ENCODE data around the gene SUMO2. TPM values are rescaled to one million over a fixed set of nuclear protein-coding genes. Genes with fewer than 3 reads are reported as not detected.

The SUMO2 gene
- total and polyA plus RNA-seq, 2 of the 13 experiments (the other 11 are each of a cell fraction or from before 2014, with no cell fraction given): 337 to 553 TPM

- ChIA-PET CTCF (ENCODE audit: low intra/inter-chr PET ratio, low total read pairs) (no interaction called here), POLR2A (interaction anchor here (1.6 kb wide), 1 partner anchor 22 kb away, joined by 6 read pairs; no protein-coding TSS in a partner anchor)
- Histone ChIP-seq H3K4me2 (ENCODE audit: low read depth, low read length) (no peak overlapping the region), H3K9me3 (ENCODE audit: low read length) (no peaks in the 10 kb centered on the region), H3K79me2 (ENCODE audit: insufficient read depth, low read length) (peaks cover 63% of the 10 kb centered on the region), H3K4me1 (ENCODE audit: insufficient read depth, low read length) (peaks cover 26% of the 10 kb centered on the region), H4K20me1 (ENCODE audit: insufficient read depth, low read length) (peaks cover 11% of the 10 kb centered on the region), H3K4me3 (replicated peaks in 1 of 3; ENCODE audit: insufficient read depth in 1 of 3, low read depth in 2 of 3, low read length in 3 of 3) (no peak overlapping the region), H3K36me3 (replicated peaks in 1 of 2; ENCODE audit: control insufficient read depth in 1 of 2, insufficient read depth in 2 of 2, low read length in 2 of 2) (peaks cover 28 to 71% of the 10 kb centered on the region in 2 experiments), H3K9ac (ENCODE audit: insufficient read depth, low read depth, low read length) (no peak overlapping the region), H3K27me3 (ENCODE audit: control insufficient read depth in 1 of 2, insufficient read depth in 2 of 2, low read length in 2 of 2) (no peaks in the 10 kb centered on the region), H3K27ac (ENCODE audit: extremely low read length, insufficient read depth, low read length) (no peak overlapping the region), H2AFZ (ENCODE audit: low read length) (no peak overlapping the region)
- ATAC-seq (no peak), FAIRE-seq (no peak), DNase-seq (ENCODE audit: low spot score) (no peak)
- in situ Hi-C loops (cut with HindIII; ENCODE audit: extremely low pct_ligation_motif_present, low pct_unique_long_range_greater_than_20kb) (no loop called here), intact Hi-C loops (cut with micrococcal nuclease; ENCODE audit: unreplicated experiment) (no loop called here)
- 97% methylated on average over 5 of the region's 5 CpGs for WGBS (ENCODE audit: low lambda C conversion rate)
- BruUV-seq (replicated peaks): no TSS peak
- TF ChIP-seq ZKSCAN1 (IDR thresholded peaks at IDR 0.05; ENCODE audit: low read length): peak; percentile 89
- no peak for TF ChIP-seq ZFP62 (CRISPR knock-in tag; IDR thresholded peaks at IDR 0.05)
Observed at GRCh38 chr17:75176625-75177024, 6.1 kb downstream of the SUMO2 start.

- no peak for DNase-seq (ENCODE audit: low spot score)
- peak; percentile 15 for TF ChIP-seq RBM22 (optimal IDR thresholded peaks at IDR 0.05; ENCODE audit: low read length)
- no peak for TF ChIP-seq PAF1 (CRISPR knock-in tag; IDR thresholded peaks at IDR 0.05)
- TF ChIP-seq DRAP1 (CRISPR knock-in tag; IDR thresholded peaks at IDR 0.05): no peak
- 0 out of 2 replicates have a peak, but pooled peaks have one; percentile 28 for TF ChIP-seq ZNF597 (CRISPR knock-in tag; IDR thresholded peaks at IDR 0.05)
- TF ChIP-seq MNT (IDR thresholded peaks at IDR 0.05): no peak
- Histone ChIP-seq H3K4me3 (replicated peaks in 1 of 3; ENCODE audit: insufficient read depth in 1 of 3, low read depth in 2 of 3, low read length in 3 of 3) (no peak overlapping the region), H3K79me2 (ENCODE audit: insufficient read depth, low read length) (peaks cover 52% of the 10 kb centered on the region), H3K4me2 (ENCODE audit: low read depth, low read length) (no peak overlapping the region), H3K27me3 (ENCODE audit: control insufficient read depth in 1 of 2, insufficient read depth in 2 of 2, low read length in 2 of 2) (no peaks in the 10 kb centered on the region), H3K36me3 (replicated peaks in 1 of 2; ENCODE audit: control insufficient read depth in 1 of 2, insufficient read depth in 2 of 2, low read length in 2 of 2) (peaks cover 25 to 83% of the 10 kb centered on the region in 2 experiments), H4K20me1 (ENCODE audit: insufficient read depth, low read length) (peaks cover 3% of the 10 kb centered on the region), H3K27ac (ENCODE audit: extremely low read length, insufficient read depth, low read length) (no peak overlapping the region), H3K4me1 (ENCODE audit: insufficient read depth, low read length) (peaks cover 15% of the 10 kb centered on the region), H3K9me3 (ENCODE audit: low read length) (no peaks in the 10 kb centered on the region), H2AFZ (ENCODE audit: low read length) (no peak overlapping the region), H3K9ac (ENCODE audit: insufficient read depth, low read depth, low read length) (no peak overlapping the region)
- ChIA-PET CTCF (ENCODE audit: low intra/inter-chr PET ratio, low total read pairs) (no interaction called here), POLR2A (interaction anchor here (1.6 kb wide), 1 partner anchor 20 kb away, joined by 6 read pairs; no protein-coding TSS in a partner anchor)
- FAIRE-seq: no peak
- intact Hi-C loops (cut with micrococcal nuclease; ENCODE audit: unreplicated experiment) (no loop called here), in situ Hi-C loops (cut with HindIII; ENCODE audit: extremely low pct_ligation_motif_present, low pct_unique_long_range_greater_than_20kb) (no loop called here)
- BruUV-seq (replicated peaks): no TSS peak
- no peak for ATAC-seq
- WGBS (ENCODE audit: low lambda C conversion rate): 97% methylated on average over 11 of the region's 11 CpGs
Observed at GRCh38 chr17:75174996-75175395, 7.8 kb downstream of the SUMO2 start.

Measured in HepG2 (cell line).